Colon (tissue), 2 donors: ENCODE measurements around the gene PPP1R16B.

ENCODE experiments used
- FAIRE-seq: peaks from 2 replicates; lab custom pipeline; 2012; peaks lifted over from hg19 to GRCh38; lab: Jason Lieb, UNC
- donor health status: control.
- donor health status: control.

PPP1R16B gene

DNA sequence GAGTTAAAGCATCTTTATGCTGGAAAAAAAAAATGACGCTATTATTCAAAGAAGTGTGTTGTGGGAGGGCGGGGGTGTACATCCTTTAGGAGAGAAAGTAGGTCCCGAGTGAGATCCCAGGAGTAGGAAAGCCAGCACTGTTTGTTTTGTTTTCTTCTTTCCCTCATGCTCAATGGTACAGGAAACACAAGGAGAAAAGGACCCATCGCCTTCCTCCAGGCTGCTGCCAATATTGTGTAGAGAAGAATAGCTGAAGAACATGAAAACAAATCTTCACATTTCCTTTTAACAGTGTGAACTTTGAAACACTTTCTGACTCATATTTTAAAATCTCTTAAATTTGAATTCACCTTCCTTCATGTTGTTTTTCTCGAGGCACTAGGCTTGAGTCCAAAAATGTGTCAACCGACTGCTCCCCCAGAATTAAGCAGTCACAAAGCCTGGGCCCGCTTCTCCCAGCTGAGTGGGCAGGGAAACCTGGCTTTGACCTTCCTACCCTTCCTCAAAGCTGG is 22.3 kb downstream of the PPP1R16B start:
- FAIRE-seq = no peak

DNA sequence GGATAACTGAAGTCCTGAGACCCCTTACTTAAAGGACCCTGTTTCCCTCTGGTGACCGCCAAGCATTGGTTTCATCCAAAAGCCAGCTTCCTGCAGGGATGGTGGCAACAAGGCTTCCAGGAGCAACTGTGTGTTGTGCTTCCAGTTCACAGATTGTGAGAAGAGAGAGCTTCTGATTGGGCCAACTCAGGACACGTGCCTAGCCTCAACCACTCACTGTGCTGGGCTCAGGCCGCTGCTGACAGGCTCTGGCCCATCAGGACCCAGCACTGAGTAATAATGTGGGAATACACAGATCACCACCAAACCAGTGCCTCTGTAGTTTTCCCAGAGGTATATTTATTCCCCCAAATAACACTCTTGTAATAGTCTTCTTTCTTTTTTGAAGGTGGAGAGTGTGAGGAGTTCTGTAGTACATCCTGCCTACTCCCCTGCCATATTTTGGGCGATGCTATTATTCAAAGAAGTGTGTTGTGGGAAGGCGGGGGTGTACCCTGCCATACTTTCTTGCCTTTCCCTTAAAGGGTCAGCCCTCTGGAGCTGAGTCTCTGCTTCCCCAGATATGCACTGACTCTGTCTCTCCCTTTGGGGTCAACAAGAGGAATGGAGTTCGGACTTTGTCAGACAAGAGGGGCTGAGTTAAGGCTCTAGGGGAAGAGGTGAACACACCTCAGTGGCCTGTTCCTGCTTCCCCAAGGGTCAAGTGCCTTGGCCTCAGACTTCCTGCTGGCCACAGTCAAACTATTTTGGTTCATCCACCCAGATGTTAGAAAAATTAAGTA is 23.2 kb downstream of the PPP1R16B start:
- FAIRE-seq = no peak

DNA sequence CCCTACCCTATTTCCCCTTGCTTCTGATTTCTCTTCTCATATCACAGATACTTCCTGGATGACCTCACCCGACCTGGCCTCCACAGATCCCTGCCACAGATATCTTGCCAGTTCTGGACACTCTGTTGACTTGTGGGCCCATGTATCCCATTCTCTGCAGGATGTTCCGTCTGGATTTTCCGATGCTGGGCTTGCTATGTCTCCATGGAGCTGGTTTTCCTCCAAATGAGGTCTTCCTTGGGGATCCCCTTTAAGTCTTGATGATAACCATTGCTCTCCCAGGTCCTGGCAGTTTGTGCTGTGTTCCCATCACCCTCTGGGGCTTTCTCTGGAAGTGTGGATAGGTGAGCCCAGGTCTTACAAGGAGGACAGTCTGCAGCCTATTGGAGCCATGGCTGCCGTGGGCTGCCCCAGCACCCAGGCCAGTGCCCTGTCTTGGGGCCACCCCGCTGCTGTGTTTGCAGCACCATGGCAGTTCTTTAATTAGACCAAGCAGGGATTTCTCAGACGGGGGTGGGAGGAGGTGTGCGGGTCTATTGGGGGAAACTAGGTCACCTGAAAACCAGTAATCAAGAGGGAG is 23.9 kb downstream of the PPP1R16B start:
- no peak for FAIRE-seq

DNA sequence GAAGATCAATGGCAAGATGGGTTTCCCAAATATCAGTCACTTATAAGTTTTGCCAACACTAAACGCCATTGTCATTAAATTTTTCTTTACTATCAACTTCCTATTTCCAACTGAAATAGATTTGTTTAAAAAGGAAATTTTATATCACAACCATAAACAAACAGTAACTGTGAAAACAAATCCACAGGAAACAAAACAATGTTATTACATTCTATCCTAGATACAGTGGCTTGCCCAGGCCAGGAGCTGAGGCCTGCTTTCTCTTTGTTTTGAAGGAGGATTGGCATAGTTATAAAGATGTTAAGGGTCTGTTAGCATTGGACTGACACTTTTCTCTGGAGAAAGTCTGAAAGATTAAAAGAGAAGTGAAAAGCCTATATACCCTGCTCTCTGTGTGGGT is 24.9 kb downstream of the PPP1R16B start:
- no peak for FAIRE-seq

DNA sequence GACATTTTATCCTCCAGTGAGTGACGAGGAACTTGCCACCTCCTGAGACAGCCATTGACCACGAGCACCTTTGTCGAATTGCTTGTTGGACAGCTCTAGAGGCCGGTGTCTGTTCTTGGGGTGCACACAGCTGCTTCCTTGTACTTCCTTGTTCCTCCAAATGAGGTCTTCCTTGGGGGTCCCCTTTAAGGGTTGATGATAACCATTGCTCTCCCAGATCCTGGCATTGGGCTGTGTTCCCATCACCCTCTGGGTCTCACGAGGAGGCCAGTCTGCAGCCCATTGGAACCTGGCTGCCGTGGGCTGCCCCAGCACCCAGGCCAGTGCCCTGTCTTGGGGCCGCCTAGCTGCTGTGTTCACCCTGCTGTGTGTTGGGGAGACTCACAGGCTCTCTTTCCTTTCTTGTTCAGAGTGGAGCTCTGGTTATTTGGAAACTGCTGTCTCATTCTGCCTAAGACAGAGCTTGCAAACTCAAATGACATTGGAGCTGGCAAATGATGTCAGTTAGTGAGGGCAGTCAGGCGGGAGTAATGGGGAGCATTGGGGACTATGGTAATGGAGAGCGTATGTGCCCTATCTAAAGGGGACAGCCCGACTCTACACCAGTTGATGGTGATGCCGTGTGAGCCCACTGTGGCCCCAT is 25.7 kb downstream of the PPP1R16B start:
- FAIRE-seq = no peak

DNA sequence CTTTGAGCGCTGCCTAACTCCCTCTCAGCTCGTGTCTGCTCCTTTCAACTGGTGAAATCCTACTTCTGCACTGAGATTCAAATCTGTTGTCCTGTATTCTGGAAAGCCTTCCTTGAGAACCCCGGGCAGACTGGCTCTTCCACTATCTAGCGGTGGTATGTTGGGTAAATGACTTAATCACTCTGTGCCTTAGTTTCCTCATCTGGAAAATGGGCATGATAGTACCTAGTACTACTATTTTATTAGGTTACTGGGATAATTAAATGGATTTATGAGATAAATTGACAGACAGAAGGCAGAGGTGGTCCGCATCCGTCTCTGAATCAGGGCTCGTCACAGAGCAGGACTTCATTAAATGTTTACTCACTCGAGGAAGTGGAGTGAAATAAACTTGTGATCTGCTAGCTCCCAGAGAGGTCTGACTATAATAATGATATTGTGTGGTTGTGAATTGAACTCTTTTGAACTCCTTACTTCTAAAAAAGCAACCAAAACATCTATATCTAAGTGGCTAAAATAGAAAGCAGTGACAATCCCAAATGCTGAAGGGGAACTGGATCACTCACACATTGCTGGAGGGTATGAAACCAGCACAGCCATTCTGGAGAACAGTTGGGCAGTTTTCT is 26.6 kb downstream of the PPP1R16B start:
- FAIRE-seq = no peak

DNA sequence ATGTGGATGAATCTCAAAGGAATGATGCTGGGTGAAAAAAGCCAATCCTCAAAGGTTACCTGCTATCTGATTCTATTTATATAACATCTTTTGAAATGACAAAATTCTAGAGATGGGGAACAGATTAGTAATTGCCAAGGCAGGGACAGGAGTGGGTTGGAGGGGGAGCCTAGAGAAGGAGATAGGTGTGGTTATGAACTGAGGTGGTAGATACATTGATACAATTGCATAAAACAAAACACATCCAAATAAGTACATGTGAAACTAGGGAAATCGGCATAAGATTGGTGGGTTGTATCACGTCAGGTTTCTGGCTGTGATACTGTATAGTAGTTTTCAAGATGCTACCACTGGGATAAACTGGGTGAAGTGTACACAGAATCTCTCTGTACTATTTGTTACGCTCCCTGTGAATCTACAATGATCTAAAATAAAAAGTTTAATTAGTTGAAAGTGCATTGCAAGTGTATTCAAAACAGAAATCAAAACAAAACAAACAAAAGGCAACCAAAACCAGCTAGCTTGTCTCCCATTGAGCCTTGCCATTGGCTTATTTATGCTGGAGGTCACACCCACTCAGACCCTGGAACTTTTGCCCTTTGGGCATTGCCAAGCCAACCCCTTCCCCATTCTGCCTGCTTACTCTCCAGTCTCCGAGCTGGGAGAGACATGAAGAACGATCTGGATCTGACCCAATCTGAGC is 27.8 kb downstream of the PPP1R16B start:
- FAIRE-seq = no peak

DNA sequence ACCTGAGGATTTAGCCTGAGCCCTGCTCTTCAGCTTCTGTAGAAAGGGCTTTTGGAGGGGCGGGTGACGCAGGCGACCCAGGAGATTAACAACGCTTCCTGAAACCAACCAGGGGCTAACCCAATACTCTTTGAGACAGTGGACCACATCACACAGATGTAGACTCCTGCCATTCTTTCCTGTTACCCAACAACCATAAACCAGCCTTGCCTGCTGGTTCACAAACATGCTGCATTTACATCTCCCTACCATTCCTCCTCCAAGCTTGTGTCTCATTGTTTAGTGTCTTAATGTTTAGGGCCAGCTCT is 28.3 kb downstream of the PPP1R16B start:
- FAIRE-seq = no peak

DNA sequence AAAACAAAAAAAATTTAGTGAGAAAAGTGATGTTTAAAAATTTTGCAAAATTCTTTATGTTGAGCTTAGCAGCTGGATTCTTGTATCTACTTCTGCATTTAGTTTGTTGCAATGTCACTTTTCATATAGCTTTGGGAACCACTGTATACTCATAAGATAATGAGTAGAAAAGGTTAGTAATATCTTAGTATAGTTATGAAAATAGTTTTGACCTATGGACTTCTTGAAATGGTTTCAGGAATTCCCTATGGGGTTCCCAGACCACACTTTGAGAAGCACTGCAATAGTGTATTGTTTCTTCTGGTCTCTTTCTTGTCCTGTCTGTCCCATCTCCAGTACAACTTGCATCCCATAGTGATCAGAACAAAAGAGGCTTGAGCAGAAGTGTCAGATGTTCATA is 29.4 kb downstream of the PPP1R16B start:
- FAIRE-seq = no peak

DNA sequence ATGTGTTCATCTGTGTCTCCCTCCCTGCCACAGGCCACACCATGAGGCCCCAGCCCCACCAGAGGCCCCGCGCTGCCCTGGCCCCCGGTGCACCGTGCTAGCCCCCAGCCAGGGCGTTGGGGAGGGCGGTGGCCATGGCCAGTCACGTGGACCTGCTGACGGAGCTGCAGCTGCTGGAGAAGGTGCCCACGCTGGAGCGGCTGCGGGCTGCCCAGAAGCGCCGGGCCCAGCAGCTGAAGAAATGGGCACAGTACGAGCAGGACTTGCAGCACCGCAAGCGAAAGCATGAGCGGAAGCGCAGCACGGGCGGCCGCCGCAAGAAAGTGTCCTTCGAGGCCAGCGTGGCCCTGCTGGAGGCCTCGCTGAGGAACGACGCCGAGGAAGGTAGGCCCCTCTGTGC is 30.3 kb downstream of the PPP1R16B start:
- FAIRE-seq = no peak

DNA sequence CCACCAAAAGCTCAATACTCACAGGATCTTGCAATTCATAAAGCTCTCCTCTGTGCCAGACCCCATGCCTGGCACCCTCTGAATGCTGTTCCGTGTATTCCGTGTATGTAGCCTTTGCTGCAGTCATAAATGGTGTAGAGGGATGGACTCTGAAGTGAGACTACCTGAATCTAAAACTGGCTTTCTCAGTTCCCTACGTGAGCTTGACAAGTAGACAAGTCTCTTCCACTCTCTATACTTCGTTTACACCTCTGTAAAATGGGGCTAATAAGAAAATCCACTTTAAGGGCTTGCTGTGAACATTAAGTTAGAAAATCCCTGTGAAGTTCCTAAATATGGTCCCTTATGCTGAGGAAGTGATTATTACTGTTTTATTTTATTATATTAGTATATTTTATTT is 31.5 kb downstream of the PPP1R16B start:
- FAIRE-seq = no peak

DNA sequence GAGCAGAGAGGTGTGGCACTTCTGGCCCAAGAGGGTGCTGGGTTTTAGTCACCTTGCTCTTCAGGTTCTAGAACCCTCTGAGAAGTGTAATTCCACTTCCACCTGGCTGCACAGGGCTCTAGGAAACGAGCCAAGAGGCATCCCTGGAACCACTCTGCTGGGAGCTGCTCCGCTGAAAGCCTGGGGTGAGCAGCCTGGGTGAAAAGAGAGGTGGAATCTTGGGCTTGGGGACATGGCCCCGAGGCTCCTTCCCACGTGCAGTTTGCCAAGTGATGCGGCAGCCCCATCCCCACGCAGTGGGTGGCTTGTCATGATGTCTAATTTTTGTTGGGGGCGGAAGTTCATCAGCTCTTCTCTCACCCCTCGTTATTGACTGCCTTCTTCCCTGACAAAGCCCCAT is 32.8 kb downstream of the PPP1R16B start:
- no peak for FAIRE-seq

DNA sequence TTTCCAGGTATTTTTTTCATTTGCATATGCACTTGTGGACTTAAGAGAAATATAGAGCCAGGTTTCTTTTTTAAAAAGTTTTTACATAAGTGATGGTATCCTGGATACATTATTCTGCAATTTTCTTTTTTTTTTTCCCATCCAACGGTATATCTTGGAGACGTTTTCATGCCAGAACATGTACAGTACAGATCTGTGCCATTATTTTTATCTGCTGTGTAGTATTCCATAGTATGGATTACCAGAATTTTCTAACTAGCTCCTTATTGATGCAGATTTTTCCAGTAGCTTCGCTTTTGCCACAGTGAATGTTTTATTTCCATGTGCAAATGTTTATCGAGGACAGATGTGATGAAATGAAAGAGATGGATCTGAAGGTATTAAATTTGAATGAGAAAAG is 34.1 kb downstream of the PPP1R16B start:
- no peak for FAIRE-seq

DNA sequence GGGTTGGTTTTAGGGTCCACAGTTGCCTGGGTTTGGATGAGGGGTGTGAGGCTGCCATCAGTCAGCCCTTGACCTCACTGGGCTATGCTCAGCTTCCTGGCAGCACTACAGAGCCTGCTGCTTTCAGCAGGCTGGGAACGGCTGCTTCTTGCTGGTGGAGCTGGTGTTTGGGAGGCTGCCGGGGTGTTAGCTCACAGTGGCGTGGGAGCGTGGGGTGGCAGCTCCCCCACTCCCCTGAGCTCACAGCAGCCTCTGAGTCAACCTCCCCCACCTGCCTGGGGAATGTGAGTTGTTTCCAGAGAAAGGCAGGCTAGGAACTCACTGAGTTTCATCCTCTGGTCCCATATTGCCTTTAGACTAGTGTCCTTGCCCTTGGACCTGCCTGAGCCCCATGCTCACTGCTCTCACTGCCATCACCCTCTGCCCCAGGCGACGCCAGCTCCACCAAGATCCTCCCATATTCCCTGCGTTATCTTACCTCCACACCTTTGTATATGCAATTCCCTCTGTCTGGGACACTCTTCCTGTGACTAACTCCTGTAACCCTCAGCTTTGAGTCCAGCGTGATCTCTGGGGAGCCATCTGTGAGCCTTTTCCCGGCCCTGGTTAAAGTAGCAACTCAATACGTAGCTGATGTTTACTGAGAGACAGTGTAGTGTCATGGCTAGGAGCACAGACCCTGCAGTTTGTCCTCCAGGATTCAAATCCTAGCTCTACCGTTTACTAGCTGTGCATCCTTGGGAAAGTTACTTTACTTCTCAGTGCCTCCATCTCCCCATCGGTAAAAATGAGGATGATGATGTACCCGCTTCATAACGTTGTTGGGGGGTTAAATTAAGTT is 34.8 kb downstream of the PPP1R16B start:
- no peak for FAIRE-seq

DNA sequence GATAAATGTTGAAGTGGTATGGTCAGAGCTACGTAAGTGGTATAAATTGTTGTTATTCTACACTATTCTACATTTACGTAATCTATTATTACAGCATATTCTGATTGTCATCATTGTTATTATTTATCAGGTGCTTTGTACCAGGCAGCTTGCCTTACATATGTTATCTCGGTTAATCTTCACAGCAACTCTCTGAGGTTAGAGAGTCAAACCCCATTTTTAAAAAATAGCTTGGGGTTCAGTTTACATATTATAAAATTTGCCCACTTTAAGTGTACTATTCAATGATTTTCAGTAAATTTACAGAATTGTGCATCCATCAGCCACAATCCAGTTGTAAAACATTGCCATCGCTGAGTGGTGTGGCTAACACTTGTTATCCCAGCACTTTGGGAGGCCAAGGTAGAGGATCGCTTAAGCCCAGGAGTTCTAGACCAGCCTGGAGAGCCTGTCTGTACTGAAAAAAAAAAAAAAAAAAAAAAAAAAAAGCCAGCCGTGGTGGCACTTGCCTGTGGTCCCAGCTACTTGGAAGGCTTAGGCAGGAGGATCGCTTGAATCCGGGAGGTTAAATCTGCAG is 35.5 kb downstream of the PPP1R16B start:
- FAIRE-seq = no peak

DNA sequence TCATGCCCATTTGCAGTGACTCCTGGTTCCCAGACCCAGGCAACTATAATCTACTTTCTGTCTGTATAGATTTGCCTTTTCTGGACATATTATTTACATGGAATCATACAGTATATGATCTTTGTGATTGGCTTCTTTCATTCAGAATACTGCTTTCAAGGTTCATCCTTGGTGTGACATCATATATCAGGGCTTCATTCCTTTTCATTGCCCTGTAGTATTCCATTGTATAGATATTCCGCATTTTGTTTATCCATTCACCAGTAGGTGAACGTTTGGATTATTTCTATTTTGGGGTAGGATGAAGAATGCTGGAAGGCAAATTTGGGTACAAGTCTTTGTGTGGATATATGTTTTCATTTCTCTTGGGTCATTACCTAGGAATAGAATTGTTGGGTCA is 36.1 kb downstream of the PPP1R16B start:
- FAIRE-seq = no peak

DNA sequence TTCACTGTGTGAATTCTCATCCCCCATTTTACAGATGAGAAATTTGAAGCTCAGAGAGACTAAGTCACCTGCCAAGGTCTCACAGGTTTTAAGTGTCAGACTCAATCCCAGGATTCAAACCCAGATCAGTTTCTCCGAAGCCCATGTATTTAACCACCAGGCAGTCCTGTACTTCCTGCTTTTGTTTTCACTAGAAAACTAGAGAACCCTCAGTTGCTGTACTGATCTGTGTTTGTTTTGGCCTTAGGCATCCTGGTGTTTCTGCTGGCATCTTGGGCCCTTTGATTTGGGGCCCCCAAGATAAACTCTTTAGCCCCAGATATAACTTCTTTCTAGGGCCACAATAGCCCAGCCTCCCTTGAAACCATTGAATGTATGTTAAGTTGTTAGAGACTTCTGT is 36.5 kb downstream of the PPP1R16B start:
- no peak for FAIRE-seq

DNA sequence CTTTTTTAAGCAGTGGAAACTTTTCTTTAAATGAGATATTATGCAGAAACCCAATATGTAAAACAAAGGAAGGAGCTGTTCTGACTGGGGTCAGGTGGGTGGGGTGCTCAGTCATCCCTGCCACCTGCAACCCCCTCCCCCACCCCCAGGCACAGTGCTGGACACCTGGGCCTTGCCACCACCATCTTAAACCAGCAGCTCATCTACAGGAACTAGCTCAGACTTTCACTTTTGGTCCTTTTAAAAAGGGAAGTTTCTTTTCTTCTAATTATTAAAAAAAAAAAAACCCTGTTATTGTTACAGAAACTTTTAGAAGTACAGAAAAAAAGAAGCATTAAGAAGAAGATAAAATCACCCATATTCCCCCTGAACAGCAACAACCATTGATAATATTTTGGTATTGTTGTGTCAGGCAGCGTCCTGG is 37.1 kb downstream of the PPP1R16B start:
- no peak for FAIRE-seq

DNA sequence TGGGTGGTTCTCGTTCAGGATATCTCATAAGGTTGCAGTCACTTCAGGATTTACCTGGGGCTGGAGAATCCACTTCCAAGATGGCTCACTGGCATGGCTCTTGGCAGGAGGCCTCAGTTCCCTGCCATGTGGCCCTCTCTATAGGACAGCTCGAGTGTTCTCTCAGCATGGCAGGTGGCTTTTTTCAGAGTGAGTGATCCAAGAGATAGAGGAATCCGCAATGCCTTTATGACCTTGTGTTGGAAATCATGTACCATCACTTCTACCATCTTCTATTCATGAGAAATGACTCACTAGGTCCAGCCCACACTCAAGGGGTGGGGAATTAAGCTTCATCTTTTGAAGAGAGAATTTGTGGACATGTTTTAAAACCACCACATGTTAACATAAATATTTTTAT is 37.8 kb downstream of the PPP1R16B start:
- FAIRE-seq = no peak

DNA sequence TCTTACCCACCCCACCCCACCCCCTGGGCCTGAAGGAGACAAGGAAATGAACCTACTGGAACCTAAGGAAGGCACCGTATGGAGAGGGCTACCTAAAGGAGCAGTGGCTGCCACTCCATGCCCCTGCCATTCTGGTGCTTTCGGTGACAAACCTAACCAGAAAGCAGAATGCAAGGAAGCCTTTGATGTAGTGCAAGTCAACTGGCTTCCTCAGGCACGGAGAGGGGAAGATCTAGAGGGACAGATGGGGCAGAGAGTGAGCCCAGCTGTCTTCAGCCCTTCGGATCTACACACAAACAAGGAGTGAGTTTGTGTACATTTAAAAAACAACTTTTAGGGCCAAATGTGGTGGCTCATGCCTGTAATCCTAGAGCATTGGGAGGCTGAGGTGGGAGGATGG is 39.5 kb downstream of the PPP1R16B start:
- FAIRE-seq = no peak

DNA sequence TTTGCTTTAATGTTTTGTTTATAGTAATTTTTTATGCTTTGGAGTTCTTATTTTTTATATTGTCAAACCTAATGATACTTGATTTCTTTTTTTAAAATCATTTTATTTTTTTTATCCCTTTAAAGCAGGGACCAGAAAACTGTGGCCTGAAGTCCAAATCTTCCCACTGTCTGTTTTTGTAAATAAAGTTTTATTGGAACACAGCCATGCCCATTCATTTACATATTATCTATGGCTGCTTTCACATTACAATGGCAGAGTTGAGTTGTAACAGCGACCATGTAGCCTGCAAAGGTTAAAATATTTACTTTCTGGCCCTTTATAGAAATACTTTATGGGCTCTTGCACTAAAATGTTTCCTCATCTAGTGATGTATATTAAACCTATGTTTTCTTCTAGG is 42.3 kb downstream of the PPP1R16B start:
- FAIRE-seq = no peak
